ENCODE measurements around the gene ZFP3.
A peak's percentile ranks its signal among the peaks of the same experiment; 100 is the strongest.

The ZFP3 gene

DNA sequence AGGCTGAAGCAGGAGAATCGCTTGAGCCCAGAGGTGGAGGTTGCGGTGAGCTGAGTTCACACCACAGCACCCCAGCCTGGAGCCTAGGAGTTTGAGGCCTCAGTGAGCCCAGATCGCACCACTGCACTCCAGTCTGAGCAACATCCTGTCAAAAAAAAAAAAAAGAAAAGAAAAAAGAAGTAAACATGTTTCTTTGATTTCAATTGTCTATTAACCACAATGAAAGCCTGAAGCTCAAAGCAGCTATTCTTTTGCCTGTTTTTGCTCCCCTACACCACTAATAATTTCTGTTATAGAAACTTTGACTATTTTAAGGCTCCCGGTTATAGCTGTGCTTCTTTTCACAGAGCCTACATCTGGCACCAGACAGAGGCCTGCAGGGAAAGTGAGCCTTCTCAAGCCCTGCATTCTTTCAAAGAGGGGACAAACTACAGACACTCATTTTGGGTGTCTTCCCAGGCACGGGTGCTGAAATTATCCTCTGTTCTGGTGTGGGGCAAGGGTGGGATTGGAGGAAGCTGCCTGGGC lies 28.9 kb upstream of the ZFP3 start:
- Histone ChIP-seq H3K4me2 (ENCODE audit: insufficient read depth, low read length) (no peak overlapping the region), H3K4me3 (ENCODE audit: low read depth in 1 of 2, low read length in 2 of 2) (no peak overlapping the region), H3K27me3 (ENCODE audit: insufficient read depth, low read length, poor library complexity) (no peaks in the 10 kb centered on the region), H3K9me3 (ENCODE audit: insufficient read depth, low read length, severe bottlenecking) (no peaks in the 10 kb centered on the region), H2AFZ (ENCODE audit: low read depth, low read length) (no peak overlapping the region; the same call in 1 of the 2 replicates), H3K4me1 (ENCODE audit: insufficient read depth, low read length) (peaks cover 12% of the 10 kb centered on the region), H3K36me3 (ENCODE audit: insufficient read depth, low read length) (no peaks in the 10 kb centered on the region), H4K20me1 (ENCODE audit: insufficient read depth, low read length) (no peaks in the 10 kb centered on the region), H3K79me2 (ENCODE audit: insufficient read depth, low read length) (no peaks in the 10 kb centered on the region), H3K27ac (ENCODE audit: low read length) (peak overlapping the region; percentile 47; the same call in 1 of the 2 replicates), H3K9ac (ENCODE audit: low read depth, low read length) (no peak overlapping the region)
- no peak for TF ChIP-seq EZH2 (IDR thresholded peaks at IDR 0.05; ENCODE audit: borderline replicate concordance, low read depth, low read length, severe bottlenecking)
- TF ChIP-seq, protein P1, sequence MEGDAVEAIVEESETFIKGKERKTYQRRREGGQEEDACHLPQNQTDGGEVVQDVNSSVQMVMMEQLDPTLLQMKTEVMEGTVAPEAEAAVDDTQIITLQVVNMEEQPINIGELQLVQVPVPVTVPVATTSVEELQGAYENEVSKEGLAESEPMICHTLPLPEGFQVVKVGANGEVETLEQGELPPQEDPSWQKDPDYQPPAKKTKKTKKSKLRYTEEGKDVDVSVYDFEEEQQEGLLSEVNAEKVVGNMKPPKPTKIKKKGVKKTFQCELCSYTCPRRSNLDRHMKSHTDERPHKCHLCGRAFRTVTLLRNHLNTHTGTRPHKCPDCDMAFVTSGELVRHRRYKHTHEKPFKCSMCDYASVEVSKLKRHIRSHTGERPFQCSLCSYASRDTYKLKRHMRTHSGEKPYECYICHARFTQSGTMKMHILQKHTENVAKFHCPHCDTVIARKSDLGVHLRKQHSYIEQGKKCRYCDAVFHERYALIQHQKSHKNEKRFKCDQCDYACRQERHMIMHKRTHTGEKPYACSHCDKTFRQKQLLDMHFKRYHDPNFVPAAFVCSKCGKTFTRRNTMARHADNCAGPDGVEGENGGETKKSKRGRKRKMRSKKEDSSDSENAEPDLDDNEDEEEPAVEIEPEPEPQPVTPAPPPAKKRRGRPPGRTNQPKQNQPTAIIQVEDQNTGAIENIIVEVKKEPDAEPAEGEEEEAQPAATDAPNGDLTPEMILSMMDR (IDR thresholded peaks at IDR 0.05; ENCODE audit: borderline replicate concordance, extremely low read depth, low read length, poor library complexity, severe bottlenecking) = no peak
- peak; percentile 74 for ATAC-seq (ENCODE audit: insufficient read depth, low read depth)
- peak; percentile 48 for DNase-seq

- H3K79me2 ChIP-seq (ENCODE audit: insufficient read depth, low read length) = no peaks in the 10 kb centered on the region
- no peak for TF ChIP-seq EZH2 (IDR thresholded peaks at IDR 0.05; ENCODE audit: borderline replicate concordance, low read depth, low read length, severe bottlenecking)
- TF ChIP-seq, protein P1 (IDR thresholded peaks at IDR 0.05; ENCODE audit: borderline replicate concordance, extremely low read depth, low read length, poor library complexity, severe bottlenecking) = no peak
- no peaks in the 10 kb centered on the region for H3K9me3 ChIP-seq (ENCODE audit: insufficient read depth, low read length, severe bottlenecking)
- H3K4me1 ChIP-seq (ENCODE audit: insufficient read depth, low read length) = peaks cover 12% of the 10 kb centered on the region
- no peaks in the 10 kb centered on the region for H4K20me1 ChIP-seq (ENCODE audit: insufficient read depth, low read length)
- H3K9ac ChIP-seq (ENCODE audit: low read depth, low read length) = no peak overlapping the region
- no peak for ATAC-seq (ENCODE audit: insufficient read depth, low read depth)
- no peak overlapping the region for H3K27ac ChIP-seq (ENCODE audit: low read length)
- DNase-seq = no peak
- H3K27me3 ChIP-seq (ENCODE audit: insufficient read depth, low read length, poor library complexity) = no peaks in the 10 kb centered on the region
- H3K36me3 ChIP-seq (ENCODE audit: insufficient read depth, low read length) = no peaks in the 10 kb centered on the region
- H2AFZ ChIP-seq (ENCODE audit: low read depth, low read length) = no peak overlapping the region
- no peak overlapping the region for H3K4me3 ChIP-seq (ENCODE audit: low read depth in 1 of 2, low read length in 2 of 2)
- H3K4me2 ChIP-seq (ENCODE audit: insufficient read depth, low read length) = no peak overlapping the region
Observed at GRCh38 chr17:5050278-5050677, 28.0 kb upstream of the ZFP3 start.

- DNase-seq (no peak), ATAC-seq (ENCODE audit: insufficient read depth, low read depth) (no peak)
- H2AFZ ChIP-seq (ENCODE audit: low read depth, low read length) = no peak overlapping the region
- H3K27ac ChIP-seq (ENCODE audit: low read length) = no peak overlapping the region
- no peak overlapping the region for H3K4me2 ChIP-seq (ENCODE audit: insufficient read depth, low read length)
- H3K4me3 ChIP-seq (ENCODE audit: low read depth in 1 of 2, low read length in 2 of 2) = no peak overlapping the region
- no peaks in the 10 kb centered on the region for H3K4me1 ChIP-seq (ENCODE audit: insufficient read depth, low read length)
- H4K20me1 ChIP-seq (ENCODE audit: insufficient read depth, low read length) = no peaks in the 10 kb centered on the region
- TF ChIP-seq EZH2 (IDR thresholded peaks at IDR 0.05; ENCODE audit: borderline replicate concordance, low read depth, low read length, severe bottlenecking) = no peak
- TF ChIP-seq, protein P1 (IDR thresholded peaks at IDR 0.05; ENCODE audit: borderline replicate concordance, extremely low read depth, low read length, poor library complexity, severe bottlenecking) = no peak
- H3K9me3 ChIP-seq (ENCODE audit: insufficient read depth, low read length, severe bottlenecking) = no peaks in the 10 kb centered on the region
- no peaks in the 10 kb centered on the region for H3K27me3 ChIP-seq (ENCODE audit: insufficient read depth, low read length, poor library complexity)
- H3K79me2 ChIP-seq (ENCODE audit: insufficient read depth, low read length) = no peaks in the 10 kb centered on the region
- H3K36me3 ChIP-seq (ENCODE audit: insufficient read depth, low read length) = no peaks in the 10 kb centered on the region
- H3K9ac ChIP-seq (ENCODE audit: low read depth, low read length) = no peak overlapping the region
Observed at GRCh38 chr17:5055543-5055942, 22.7 kb upstream of the ZFP3 start.

All from DND-41 (cell line).